Fibroblast of lung (primary cell): Measurements from ENCODE around the gene PPP1R3F.
"Not testable (repeated sequence)": the region's sequence is repeated elsewhere in the genome, so short reads cannot be mapped to it uniquely, and the experiment has no call there.

Source experiments
- CTCF ChIP-seq, 2 donors: IDR thresholded peaks in 1 of 2; conservative IDR thresholded peaks in 1 of 2; 1 replicate in 1 of 2; 2 replicates in 1 of 2; pipeline ENCODE4 v1.5.1; 2011 to 2012; ENCODE audit warnings: low read length in 2 of 2, control low read depth in 1 of 2, inconsistent platforms in 1 of 2, low read depth in 1 of 2, mild to moderate bottlenecking in 1 of 2
- EZH2 ChIP-seq: IDR thresholded peaks from 2 replicates; pipeline ENCODE4 v1.5.1; 2012; ENCODE audit warnings: low read length, control low read depth, mild to moderate bottlenecking; ENCODE audit errors: missing control alignments

GRCh38 chrX:49330421-49330820 lies 60.8 kb downstream of the PPP1R3F start:
- not testable (repeated sequence) for TF ChIP-seq CTCF (conservative IDR thresholded peaks at IDR 0.05 in 1 of 2, IDR thresholded peaks at IDR 0.05 in 1 of 2; ENCODE audit: low read depth in 1 of 2, low read length in 2 of 2); EZH2
